A549 (cell line): ENCODE measurements around the gene MCTP2.

Source experiments
- CTCF ChIP-seq: fragments of >200 bp; sonication (Bioruptor Twin); formaldehyde crosslinking; IDR thresholded peaks from 3 replicates; pipeline ENCODE4 v1.5.1; 2016
- EP300 ChIP-seq, 2 experiments: fragments of >200 bp; sonication (Bioruptor Twin); formaldehyde crosslinking; IDR thresholded peaks; 2 replicates in 1 of 2; 3 replicates in 1 of 2; pipeline ENCODE4 v1.6.1; 2016 to 2017
- FOSL2 ChIP-seq, 2 experiments: fragments of 450-650 bp in 1 of 2; fragments of >200 bp in 1 of 2; sonication (Bioruptor Twin) in 1 of 2; formaldehyde crosslinking; IDR thresholded peaks; 2 replicates each; pipeline versions ENCODE4 v1.5.0 to v1.6.1; 2016 to 2020; ENCODE audit warnings: mild to moderate bottlenecking in 1 of 2, moderate library complexity in 1 of 2
- GATA3 ChIP-seq: IDR thresholded peaks from 2 replicates; pipeline ENCODE4 v1.6.1; 2012; ENCODE audit warnings: borderline replicate concordance
- MAX ChIP-seq: IDR thresholded peaks from 2 replicates; pipeline ENCODE4 v1.6.1; 2012
- POLR2A ChIP-seq: IDR thresholded peaks from 2 replicates; pipeline ENCODE4 v1.6.1; 2012; ENCODE audit warnings: mild to moderate bottlenecking, low read length
- TF ChIP-seq, protein P1 (sequence below): fragments of 250-450 bp; sonication (Bioruptor Pico); IDR thresholded peaks from 2 replicates; pipeline ENCODE4 v1.5.0; 2021; ENCODE audit warnings: mild to moderate bottlenecking, moderate library complexity, borderline replicate concordance

DNA sequence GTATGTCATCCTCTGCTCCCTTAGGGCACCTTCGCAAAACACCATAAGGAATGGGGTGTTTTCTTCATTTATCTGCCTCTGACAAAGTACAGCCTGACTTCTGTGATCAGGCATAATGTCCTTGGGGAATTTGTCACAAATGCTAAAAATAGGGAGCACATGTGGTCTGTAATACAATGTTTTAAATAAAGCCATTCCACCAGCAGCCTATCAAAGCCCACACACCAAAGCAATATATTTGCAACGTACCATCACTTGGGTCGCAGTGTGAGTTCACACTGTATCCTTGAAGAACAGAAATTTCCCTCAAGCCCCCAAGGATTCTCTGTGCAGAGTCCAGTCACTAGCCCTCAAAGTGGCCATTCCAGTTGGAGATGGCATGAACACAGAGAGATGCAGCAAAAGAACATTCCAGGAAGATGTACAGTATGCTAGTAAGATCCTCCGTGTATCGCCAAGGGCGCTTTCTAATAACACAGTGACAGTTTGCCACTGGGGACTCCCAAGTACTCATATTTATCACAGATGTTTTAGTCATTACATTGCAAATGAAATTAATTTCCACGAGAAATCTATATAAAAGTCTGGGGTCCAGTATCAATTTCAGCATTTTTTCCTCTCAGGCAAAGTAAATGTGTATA lies 246.7 kb downstream of the MCTP2 start:
- no peak for TF ChIP-seq CTCF
- no peak for TF ChIP-seq MAX
- no peak for TF ChIP-seq EP300 (IDR thresholded peaks at IDR 0.05)
- TF ChIP-seq FOSL2 (IDR thresholded peaks at IDR 0.05), result no peak
- no peak for TF ChIP-seq FOSL2 (CRISPR knock-in tag; IDR thresholded peaks at IDR 0.05)
- TF ChIP-seq, protein P1, sequence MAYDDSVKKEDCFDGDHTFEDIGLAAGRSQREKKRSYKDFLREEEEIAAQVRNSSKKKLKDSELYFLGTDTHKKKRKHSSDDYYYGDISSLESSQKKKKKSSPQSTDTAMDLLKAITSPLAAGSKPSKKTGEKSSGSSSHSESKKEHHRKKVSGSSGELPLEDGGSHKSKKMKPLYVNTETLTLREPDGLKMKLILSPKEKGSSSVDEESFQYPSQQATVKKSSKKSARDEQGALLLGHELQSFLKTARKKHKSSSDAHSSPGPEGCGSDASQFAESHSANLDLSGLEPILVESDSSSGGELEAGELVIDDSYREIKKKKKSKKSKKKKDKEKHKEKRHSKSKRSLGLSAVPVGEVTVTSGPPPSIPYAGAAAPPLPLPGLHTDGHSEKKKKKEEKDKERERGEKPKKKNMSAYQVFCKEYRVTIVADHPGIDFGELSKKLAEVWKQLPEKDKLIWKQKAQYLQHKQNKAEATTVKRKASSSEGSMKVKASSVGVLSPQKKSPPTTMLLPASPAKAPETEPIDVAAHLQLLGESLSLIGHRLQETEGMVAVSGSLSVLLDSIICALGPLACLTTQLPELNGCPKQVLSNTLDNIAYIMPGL (CRISPR knock-in tag), result no peak
- no peak for TF ChIP-seq GATA3
- no peak for TF ChIP-seq POLR2A
